GM18870 (cell line): ENCODE measurements around the gene NEK1.
"Not testable (repeated sequence)": the region's sequence is repeated elsewhere in the genome, so short reads cannot be mapped to it uniquely, and the experiment has no call there.

Experiments used
- ATAC-seq: cut with Tn5 transposase; IDR thresholded peaks from one replicate; pipeline ENCODE4 v1.9.1; 2021; ENCODE audit warnings: moderate library complexity; ENCODE audit not compliant: unreplicated experiment

The NEK1 gene

DNA sequence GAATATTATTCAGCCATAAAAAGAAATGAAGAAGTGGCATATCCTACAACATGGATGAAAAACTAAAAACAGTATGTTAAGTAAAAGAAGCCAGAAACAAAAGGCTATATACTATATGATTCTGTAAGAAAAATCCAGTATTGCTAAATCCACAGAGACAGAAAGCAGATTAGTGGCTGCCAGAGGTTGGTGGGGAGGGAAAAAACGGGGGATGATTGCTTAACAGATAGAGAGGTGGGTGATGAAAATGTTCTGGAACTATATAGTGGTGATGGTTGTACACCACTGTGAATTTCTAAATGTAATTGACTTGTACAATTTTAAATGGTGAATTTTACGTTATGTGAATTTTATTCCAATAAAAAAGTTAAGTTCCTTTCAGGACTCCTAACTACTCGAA lies 184.0 kb downstream of the NEK1 start:
- no peak for ATAC-seq

DNA sequence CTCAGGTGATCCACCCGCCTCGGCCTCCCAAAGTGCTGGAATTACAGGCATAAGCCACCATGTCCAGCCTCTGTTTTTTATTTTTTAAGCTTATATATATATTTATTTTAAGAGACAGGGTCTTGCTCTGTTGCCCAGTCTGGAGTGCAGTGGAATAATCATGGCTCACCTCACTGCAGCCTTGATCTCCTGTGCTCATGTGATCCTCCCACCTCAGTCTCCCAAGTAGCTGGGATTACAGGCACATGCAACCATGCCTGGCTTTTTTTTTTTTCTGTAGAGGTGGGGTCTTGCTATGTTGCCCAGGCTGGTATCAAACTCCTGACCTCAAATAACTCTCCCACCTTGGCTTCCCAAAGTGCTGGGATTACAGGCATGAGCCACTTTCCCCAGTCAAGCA lies 184.7 kb downstream of the NEK1 start:
- not testable (repeated sequence) for ATAC-seq

DNA sequence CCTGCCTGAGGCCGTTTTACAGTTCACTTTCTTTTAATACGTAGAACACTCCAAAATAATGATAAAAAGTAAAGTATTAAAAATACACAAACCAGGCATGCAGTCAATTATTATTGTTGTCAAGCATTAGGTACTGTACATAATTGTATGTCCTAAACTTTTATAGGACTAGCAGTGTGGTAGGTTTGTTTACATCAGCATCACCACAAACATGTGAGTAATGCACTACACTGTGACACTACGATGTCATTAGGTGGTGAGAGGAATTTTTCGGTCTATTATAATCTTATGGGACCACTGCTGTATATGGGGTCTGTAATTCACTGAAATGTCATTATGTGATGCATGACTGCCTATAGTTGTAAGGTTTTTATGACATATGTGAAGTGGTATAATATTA lies 192.1 kb downstream of the NEK1 start:
- no peak for ATAC-seq

DNA sequence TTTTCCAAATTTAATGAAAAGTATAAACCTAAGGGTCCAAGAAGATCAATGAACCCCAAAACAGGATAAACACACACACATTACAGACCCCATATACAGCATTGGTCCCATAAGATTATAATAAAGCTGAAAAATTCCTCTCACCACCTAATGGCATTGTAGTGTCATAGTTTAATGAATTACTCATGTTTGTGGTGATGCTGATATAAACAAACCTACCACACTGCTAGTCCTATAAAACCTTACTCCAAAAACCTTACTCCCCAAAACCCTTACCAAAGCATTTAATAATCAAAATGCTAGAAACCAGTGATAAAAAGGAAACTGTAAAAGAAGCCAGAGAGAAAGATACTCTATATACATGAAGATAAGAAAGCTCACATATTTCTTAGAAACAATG lies 193.5 kb downstream of the NEK1 start:
- no peak for ATAC-seq

DNA sequence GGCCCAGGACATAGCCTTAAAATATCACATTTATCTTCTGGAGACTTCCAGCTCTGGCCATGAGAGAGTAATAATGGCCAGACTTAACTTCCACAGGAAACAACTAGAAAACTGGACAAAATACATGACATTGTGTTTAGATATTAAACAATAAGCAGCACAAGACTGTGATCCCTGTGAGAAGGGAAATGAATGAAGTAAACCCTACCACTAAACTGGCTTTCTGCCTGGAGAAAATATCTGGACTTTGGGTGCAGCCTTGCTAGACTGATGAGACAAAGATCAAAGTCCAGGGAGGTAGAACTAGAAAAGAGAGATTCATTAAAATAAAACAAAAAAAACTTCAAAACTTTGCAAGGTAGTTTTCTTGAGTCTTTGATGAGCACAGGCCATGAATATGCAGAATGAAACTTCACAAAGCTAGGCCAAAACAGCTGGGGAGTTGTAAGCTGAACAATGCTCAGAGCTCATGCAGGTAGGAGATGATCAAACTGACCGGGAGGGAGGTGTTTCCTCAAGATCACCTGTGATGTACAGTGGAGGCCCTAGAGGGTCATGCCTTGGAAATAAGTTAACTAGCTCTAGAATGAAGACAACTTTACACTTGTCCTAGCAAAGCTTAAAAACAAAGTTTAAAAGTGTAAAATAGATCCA lies 194.6 kb downstream of the NEK1 start:
- ATAC-seq = no peak

DNA sequence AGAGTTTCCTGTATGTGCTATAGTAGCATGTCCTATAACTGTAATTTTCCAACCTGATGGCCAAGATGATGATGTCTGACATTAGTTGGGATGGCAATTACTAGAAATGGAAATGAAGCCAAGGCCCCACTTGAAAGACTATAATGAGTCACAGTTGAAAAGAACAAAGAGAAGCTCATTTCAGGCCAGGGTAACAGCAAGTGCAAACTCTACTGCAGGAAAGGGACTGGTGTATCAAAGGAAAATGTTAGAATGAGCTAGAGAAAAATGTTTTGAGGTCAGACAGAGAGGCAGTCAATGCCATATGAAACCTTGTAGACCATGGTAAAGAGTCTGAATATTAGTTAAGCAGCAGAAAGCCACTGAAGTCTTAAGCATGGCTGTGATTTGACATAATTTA lies 195.4 kb downstream of the NEK1 start:
- ATAC-seq = peak; percentile 79

DNA sequence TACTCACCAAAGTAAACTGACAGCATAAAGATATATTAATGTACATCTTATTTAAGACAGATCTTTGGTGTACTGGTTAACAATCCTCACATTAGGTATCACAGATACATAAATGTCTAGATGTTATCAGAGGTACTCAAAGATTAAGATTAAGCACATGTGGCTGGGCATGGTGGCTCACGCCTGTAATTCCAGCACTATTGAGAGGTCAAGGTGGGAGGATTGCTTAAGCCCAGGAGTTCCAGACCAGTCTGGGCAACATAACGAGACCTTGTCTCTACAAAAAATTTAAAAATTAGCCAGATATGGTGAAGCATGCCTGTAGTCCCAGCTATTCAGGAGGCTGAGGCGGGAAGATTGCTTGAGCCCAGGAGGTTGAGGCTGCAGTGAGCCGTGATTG lies 195.9 kb downstream of the NEK1 start:
- ATAC-seq = no peak

DNA sequence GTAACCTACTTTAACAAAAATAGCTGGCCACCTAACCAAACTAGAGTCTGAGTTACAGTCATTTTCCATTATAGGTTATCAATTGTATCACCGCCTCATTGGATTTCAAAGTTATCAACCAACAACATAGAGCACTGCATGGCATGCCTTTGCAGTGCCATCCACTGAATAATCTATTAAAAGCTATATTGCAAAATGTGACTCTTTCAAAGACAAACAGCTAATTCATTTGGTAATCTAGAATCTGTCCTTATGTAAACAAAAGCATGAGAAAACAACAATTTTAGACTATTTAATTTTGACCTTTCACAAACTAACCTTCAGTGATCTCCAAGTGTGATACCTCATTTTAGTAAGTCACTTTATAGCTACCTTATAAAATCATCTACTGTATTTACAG lies 197.5 kb downstream of the NEK1 start:
- no peak for ATAC-seq

DNA sequence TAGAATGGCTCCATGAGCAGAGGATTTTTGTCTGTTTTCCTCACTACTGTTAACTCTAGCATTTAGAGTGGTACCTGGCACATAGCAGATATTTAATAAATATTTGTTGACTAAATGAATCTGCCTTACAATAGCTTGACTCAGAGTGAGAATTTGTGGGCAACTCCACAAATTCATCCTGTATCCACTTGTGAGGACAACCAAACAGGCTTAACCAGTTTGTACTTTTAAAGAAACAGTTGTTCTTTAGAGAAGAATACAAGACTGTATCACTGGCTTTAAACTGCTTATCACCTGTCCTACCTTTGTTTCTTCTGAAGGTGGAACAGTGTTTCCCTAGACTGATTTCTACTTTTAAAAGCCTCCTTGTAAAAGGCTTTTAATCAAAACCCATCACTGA lies 200.3 kb downstream of the NEK1 start:
- ATAC-seq = no peak

DNA sequence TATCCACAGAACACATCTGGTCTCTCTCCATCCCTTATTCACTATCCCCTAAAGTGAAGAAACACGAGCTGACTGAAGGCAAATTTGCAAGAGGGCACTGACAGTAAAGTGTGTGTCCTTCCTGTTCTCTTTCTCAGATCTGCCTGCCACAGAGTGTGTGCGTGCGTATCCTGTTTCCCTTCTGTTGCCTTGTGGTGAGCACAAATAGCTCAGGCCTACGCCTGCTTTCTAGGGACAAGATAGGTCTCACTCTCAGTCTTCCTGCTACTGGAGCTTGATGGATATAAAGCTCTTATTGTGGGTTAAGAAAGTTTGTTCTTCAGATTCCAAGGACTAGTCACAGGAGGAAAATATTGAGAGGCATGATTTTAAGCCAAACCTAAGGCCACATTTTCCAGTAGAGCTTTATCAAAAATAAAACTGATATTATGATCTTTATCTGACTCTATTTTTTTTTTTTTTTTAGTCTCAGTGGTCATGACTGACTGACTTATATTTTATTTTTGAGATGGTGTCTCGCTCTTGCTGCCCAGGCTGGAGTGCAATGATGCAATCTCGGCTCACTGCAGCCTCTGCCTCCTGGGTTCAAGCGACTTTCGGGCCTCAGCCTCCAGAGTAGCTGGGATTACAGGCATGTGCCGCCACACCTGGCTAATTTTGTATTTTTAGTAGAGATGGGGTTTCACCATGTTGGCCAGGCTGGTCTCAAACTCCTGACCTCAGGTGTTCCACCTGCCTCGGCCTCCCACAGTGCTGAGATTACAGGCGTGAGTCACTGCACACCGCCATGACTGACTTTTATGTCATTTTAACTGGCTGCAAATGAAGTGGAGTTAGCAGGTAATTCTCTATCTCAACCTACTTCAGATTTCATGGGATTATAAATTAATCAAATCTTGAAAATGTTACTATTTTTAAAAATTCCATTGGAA lies 201.3 kb downstream of the NEK1 start:
- ATAC-seq = peak; percentile 99

DNA sequence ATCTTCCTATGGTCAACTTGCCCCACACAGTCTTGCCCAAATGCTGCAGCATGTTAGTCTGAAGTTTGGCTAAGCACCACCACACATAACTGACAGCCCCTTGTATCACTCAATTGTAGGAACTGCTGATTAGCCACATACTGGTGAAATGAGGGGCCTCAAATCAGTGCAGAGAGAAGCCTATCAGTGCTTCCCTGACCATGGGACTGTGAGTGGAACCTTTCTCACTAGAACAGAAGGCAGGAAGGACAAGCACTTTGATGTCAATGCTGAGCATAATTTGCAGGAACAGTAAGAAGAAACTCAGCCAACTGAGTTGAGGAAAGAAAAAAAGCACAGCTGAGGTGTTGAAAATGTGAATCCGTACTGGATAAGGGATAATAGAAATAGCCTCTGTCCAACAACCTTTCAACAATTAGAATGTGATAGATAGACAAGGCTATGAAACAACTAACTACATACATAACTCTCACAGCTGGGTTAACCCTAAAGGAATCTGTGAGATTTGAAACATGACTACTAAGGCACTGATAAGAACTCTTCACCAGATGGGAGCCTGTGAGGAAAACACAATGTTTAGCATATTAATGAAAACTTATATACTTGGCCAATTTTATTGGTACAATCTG lies 205.1 kb downstream of the NEK1 start:
- ATAC-seq = no peak

DNA sequence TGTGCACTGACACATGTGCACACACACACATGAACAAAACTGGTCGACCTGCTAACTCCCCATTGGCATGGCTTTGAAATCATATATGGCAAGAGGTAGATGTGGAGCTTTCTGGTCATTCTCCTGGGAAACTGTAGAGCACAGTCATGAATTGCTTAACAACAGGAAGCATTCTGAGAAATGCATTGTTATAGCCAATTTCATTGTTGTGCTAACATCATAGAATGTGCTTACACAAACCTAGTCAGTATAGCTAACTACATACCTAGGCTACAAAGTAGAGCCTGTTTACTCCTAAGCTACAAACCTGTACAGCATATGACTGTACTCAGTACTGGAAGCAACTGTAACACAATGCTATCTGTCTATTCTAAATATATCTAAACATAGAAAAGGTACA lies 207.4 kb downstream of the NEK1 start:
- ATAC-seq = no peak

DNA sequence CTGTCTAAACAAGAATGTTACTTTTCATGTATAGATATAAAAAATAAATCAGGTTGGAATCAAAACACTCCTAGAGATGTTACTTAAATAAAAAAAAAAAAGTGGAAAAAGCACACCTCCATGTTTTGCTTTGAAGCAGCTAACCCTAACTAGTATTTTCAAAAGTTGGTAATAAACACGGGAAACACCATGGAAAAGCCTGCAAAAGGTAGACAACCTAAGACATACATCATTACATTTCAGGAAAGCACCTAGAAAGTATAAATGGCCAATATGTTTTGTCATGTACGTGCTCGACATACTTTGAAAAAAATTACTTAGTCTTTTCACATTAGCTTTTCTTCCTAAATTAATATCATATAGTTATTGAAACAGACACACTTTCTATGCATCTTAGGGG lies 211.6 kb downstream of the NEK1 start:
- no peak for ATAC-seq

DNA sequence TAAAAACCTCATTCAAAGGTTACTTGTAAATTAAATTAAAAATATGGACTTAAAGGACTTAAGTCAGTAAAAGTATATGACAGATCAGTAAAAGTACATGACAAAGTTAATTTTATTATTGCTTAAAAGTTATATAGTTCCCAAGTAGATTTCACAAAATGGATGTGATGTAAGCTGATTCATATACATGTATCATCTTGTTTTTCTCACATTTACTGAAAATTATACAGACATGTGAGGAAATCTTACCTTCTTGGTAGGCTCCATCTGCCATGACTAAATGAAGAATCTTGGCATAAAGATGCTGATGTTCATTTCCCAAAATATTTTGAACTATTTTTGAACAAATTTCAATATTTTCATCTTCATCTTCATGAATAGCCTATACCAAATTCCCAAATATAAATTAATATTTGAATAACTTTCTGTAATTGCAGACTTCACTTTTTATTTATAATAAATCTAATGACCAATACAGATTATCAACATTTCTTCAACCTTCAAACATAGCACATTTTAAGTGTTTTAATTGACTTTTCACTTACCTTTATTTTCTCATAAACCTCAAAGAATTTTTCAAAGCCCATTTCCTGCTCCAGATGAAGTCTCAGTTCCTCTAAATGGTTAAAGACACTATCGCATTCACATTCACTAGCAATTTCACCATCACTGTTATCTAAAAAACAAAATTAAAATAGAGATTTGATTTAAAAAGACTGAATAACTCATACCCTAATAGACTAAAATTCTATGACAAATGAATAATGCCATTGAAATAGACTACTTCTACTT lies 212.2 kb downstream of the NEK1 start:
- peak; percentile 64 for ATAC-seq

DNA sequence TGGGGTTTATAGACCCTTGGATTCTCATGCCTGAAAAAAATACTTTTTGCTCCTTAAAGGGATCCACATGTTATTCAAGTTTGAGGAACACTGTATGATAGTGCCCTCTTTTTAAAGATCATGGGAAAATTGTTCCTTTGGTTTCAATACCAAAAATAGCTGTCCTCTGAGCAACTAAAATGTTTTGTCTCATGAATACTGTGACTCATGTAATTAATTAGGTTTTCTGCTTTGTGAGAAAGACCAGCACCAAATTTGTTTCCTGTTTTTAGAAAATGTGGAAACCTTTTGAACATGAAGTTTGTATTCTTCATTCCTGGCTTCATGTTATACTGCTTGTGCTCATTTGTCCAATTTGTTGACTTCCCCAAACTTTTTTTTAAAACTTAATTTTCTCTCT lies 214.1 kb downstream of the NEK1 start:
- no peak for ATAC-seq

DNA sequence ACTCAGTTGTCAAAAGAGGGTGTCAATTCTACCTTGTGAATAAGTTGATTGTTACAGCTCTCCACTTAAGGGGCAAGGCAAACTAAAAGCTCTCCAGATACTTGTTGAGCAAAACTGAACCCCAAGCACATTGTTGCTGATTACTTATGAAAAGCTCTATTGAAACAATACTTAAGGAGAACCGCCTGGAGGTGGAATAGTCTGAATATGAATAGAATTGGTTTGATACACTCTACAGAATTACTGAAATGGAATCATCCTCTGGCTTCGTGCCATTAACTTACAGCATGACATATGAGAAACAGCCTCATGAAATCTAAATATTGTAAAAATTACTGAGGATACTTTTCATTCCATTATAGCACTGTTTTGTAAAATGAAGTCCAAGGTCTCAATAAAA lies 214.6 kb downstream of the NEK1 start:
- ATAC-seq = no peak

DNA sequence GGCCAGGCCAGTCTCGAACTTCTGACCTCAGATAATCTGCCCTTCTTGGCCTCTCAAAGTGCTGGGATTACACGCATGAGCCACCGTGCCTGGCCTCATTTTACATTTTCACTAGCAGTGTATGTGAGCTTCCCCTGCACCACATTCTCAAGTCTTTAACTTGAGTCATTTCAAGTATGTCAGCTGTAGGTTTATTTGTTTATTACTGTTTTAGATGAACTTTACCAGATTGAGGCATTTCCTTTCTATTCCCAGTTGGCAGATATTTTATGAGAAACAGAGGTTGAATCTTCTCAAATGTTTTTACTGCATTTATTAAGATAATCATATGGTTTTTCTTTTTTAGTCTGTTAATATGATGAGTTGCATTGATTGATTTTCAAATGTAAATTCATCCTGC lies 227.0 kb downstream of the NEK1 start:
- ATAC-seq = no peak

DNA sequence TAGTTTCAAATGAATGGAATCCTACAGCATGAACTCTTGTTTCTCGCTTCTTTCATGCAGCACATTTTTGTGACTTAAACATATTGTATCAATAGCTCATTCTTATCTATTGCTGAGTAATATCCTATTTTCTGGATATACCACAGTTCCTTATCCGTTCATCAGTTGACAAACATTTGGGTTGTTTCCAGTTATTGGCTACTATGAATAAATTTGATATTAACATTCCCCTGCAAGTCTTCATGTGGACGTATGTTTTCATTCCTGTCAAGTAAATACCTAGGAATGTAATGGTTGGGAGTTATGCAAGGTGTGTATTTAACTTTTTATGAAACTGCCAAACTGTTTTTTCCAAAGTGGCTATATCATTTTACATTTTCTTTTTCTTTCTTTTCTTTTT lies 227.6 kb downstream of the NEK1 start:
- ATAC-seq = no peak

DNA sequence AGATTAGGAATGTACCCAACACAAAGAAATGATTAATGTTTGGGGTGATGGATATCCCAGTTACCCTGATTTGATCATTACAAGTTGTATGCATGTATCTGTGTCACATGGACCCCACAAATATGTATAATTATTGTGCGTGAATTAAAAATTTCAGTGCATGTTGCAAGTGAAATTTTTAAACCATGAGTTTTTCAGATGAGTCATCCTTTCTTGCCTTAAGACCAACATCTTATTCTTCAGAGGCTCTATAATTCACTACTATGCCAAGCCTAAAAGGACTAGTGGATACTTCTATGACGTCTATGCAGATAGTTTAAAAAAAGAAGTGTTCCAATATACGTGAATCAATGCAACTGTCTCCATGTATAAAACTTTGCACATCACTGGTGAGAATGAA lies 228.7 kb downstream of the NEK1 start:
- ATAC-seq = no peak

DNA sequence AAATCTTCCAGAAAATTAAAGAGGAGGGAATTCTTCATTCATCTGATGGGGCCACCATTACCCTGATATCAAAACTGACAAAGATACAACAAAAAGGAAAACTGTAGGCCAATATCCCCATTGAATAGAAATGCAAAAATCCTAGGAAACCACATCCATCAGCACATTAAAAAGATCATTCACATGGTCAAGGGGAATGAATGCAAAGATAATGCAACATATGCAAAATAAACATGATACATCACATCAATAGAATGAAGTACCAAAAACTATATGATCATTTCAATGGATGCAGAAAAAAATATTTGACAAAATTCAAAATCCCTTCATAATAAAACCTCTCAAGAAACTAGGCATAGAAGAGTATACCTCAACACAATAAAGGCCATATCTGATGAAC lies 232.7 kb downstream of the NEK1 start:
- no peak for ATAC-seq

DNA sequence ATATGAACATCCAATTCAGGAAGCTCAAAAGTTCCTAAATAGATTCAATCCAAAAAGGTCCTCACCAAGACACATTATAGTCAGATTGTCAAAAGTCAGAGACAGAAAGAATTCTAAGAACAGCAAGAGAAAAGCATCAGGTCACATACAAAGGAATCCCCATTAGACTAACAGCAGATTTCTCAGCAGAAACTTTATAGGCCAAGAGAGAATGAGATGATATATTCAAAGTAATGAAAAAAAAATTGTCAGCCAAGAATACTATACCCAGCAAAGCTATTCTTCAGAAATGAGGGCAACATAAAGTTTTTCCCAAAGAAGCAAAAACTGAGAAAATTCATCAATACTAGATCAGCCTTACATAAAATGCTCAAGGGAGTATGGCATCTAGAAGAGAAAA lies 235.0 kb downstream of the NEK1 start:
- ATAC-seq = no peak
